Thyroid gland (tissue), 4 donors: Measurements from ENCODE around the gene MCM5.

Experiments used
- CTCF ChIP-seq, 6 experiments: fragments of 200-600 bp in 3 of 6; fragments of 450-650 bp in 3 of 6; sonication (generic) in 3 of 6; IDR thresholded peaks; one replicate each; pipeline ENCODE4 v1.5.1; 2016 to 2019; ENCODE audit warnings: antibody characterized with exemption in 6 of 6, mild to moderate bottlenecking in 2 of 6, inconsistent platforms in 1 of 6, moderate library complexity in 1 of 6
- POLR2A ChIP-seq, 2 donors: fragments of 450-650 bp; IDR thresholded peaks; one replicate each; pipeline ENCODE4 v1.6.1; 2017; ENCODE audit warnings: antibody characterized with exemption in 2 of 2, mild to moderate bottlenecking in 2 of 2, moderate library complexity in 1 of 2

GRCh38 chr22:35394810-35395563 is 5.0 kb upstream of the MCM5 start:
- TF ChIP-seq CTCF (IDR thresholded peaks at IDR 0.05) (no peak), POLR2A (IDR thresholded peaks at IDR 0.05) (no peak)
